Spleen (tissue), 11 donors: ENCODE results near the gene VGF. TPM values are rescaled to one million over a fixed set of nuclear protein-coding genes. Genes with fewer than 3 reads are reported as not detected.

ENCODE experiments used
- DNase-seq: peaks from one replicate; pipeline ENCODE4 v3.0.0-alpha.2; 2020
- H3K27ac ChIP-seq, 8 donors: fragments of 200-600 bp; sonication (generic) in 7 of 8; 1 replicate in 4 of 8; 2 replicates in 4 of 8; pipeline versions ENCODE4 v1.5.0 to v1.8.0; 2016 to 2021; ENCODE audit warnings: inconsistent platforms in 4 of 8, mild to moderate bottlenecking in 4 of 8, moderate library complexity in 1 of 8
- H3K27me3 ChIP-seq, 7 donors: fragments of 200-600 bp; sonication (generic) in 6 of 7; replicated peaks in 1 of 7; 1 replicate in 4 of 7; 2 replicates in 3 of 7; pipeline versions ENCODE4 v1.5.0 to v1.8.0; 2016 to 2021; ENCODE audit warnings: inconsistent platforms in 3 of 7, mild to moderate bottlenecking in 1 of 7
- H3K36me3 ChIP-seq, 6 donors: fragments of 200-600 bp; sonication (generic) in 5 of 6; 1 replicate in 4 of 6; 2 replicates in 2 of 6; pipeline versions ENCODE4 v1.5.0 to v1.8.0; 2016 to 2021; ENCODE audit warnings: inconsistent platforms in 2 of 6
- H3K4me1 ChIP-seq, 6 donors: fragments of 200-600 bp; sonication (generic) in 5 of 6; 1 replicate in 3 of 6; 2 replicates in 3 of 6; pipeline versions ENCODE4 v1.5.0 to v1.8.0; 2016 to 2021; ENCODE audit warnings: inconsistent platforms in 3 of 6
- H3K4me3 ChIP-seq, 8 donors: fragments of 200-600 bp; sonication (generic) in 7 of 8; 1 replicate in 4 of 8; 2 replicates in 4 of 8; pipeline versions ENCODE4 v1.5.0 to v1.8.0; 2016 to 2021; ENCODE audit warnings: inconsistent platforms in 4 of 8, mild to moderate bottlenecking in 4 of 8, moderate library complexity in 2 of 8
- H3K9me3 ChIP-seq, 8 donors: fragments of 200-600 bp; sonication (generic) in 7 of 8; 1 replicate in 4 of 8; 2 replicates in 4 of 8; pipeline versions ENCODE4 v1.5.0 to v1.8.0; 2016 to 2021; ENCODE audit warnings: inconsistent platforms in 4 of 8
- POLR2A ChIP-seq, 3 donors: fragments of 450-650 bp; IDR thresholded peaks; one replicate each; pipeline ENCODE4 v1.5.1; 2017; ENCODE audit warnings: antibody characterized with exemption in 3 of 3, mild to moderate bottlenecking in 1 of 3
- POLR2AphosphoS5 ChIP-seq, 3 donors: sonication (generic); formaldehyde crosslinking; IDR thresholded peaks; one replicate each; pipeline ENCODE4 v1.5.1; 2017; ENCODE audit warnings: antibody characterized with exemption in 3 of 3
- WGBS, 5 donors: extraction: QIAGEN DNeasy Blood & Tissue Kit in 3 of 5; methylation state at CpG; one replicate each; pipeline versions ENCODE4 v1.1.5 to v1.1.7; 2013 to 2018; 5-methylcytosine and 5-hydroxymethylcytosine counted together
- intact Hi-C: fragments of 100-400 bp; cut with DNase I; formaldehyde crosslinking; loops from one replicate; pipeline ENCODE4 v1.15.0; 2023; ENCODE audit warnings: low total_unique reads
- polyA plus RNA-seq, 3 donors: library from polyadenylated mRNA; stranded (reverse); fragments of 200-250 nt; gene quantifications; one replicate each; pipeline ENCODE4 v1.2.1, GENCODE V29; 2013
- total RNA-seq, 7 donors: library from RNA; depleted of rRNA in 3 of 7; stranded (reverse); fragments of >200 nt in 3 of 7; fragmentation: NEBNext Ultra II Directional in 4 of 7; extraction: Animal tissue kit (Norgen Biotek cat#: 25700) in 4 of 7; gene quantifications; one replicate each; pipeline versions ENCODE4 v1.1.0 to v1.2.1, GENCODE V29; 2016 to 2021
- TF ChIP-seq, protein P1 (sequence below), 11 experiments: fragments of 200-600 bp in 7 of 11; fragments of 450-650 bp in 4 of 11; sonication (generic) in 4 of 11; IDR thresholded peaks in 8 of 11; conservative IDR thresholded peaks in 3 of 11; 1 replicate in 7 of 11; 2 replicates in 4 of 11; pipeline versions ENCODE4 v1.4.0 to v1.8.0; 2016 to 2021; ENCODE audit warnings: antibody characterized with exemption in 11 of 11, inconsistent platforms in 4 of 11, mild to moderate bottlenecking in 1 of 11
- donor health status: healthy with polysubstance abuse.
- donor health status: DM: no; HTN: no; CAD: no; lungs with moderate emphysema.
- donor health status: DM: no; HTN: no; CAD: no.
- donor health status: Bipolar disorder and iron deficiency.
- donor health status: healthy.
- donor health status: DM: no; HTN: no; CAD: no.
- donor health status: DM: yes; HTN: yes; CAD: no.

Gene VGF
- total and polyA plus RNA-seq, 10 donors, result 0.06 to 0.21 (median 0.14) TPM; not detected in 6

DNA sequence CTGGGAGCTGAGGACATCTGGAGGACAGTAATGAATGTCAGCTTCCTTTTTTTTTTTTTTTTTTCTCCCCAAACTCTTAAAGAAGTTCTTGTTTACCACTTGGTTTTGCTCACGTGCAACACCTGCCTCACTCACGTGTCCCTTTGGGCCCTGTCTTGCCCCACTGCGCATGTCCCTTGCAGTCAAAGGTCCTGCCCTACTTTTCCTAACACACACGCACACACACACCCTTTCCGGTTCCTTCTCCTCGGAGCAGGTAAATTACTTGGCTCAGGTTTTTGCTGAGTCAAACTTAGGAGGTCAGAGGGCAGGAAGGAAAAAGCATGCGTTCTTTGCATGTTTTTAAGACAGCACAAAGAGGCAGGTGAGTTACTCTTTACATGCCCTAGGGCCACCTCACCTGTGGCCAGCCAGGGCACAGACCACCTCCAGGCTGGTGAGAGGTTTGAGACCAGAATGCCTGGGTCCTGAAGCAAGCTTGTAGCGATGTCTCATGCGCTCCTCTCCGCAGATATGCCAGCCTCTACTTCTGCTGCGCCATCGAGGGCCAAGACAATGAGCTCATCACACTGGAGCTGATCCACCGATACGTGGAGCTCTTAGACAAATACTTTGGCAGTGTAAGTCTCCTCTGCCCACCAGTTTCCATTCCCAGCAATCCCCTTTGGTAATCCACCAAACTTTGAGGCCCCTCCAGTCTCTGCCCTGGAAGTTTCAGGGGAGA, 8.3 kb downstream of the VGF start:
- DNase-seq, result no peak
- Histone ChIP-seq H3K27ac (no peak overlapping the region), H3K36me3 (peaks cover 0 to 47% (median 17%) of the 10 kb centered on the region in 6 donors), H3K9me3 (no peaks in the 10 kb centered on the region), H3K4me1 (peaks cover 7 to 32% (median 19%) of the 10 kb centered on the region in 6 donors), H3K4me3 (no peak overlapping the region), H3K27me3 (peaks cover 0 to 4% (median 0%) of the 10 kb centered on the region in 7 donors)
- TF ChIP-seq POLR2A (IDR thresholded peaks at IDR 0.05) (no peak), POLR2AphosphoS5 (IDR thresholded peaks at IDR 0.05) (no peak)
- TF ChIP-seq, protein P1, sequence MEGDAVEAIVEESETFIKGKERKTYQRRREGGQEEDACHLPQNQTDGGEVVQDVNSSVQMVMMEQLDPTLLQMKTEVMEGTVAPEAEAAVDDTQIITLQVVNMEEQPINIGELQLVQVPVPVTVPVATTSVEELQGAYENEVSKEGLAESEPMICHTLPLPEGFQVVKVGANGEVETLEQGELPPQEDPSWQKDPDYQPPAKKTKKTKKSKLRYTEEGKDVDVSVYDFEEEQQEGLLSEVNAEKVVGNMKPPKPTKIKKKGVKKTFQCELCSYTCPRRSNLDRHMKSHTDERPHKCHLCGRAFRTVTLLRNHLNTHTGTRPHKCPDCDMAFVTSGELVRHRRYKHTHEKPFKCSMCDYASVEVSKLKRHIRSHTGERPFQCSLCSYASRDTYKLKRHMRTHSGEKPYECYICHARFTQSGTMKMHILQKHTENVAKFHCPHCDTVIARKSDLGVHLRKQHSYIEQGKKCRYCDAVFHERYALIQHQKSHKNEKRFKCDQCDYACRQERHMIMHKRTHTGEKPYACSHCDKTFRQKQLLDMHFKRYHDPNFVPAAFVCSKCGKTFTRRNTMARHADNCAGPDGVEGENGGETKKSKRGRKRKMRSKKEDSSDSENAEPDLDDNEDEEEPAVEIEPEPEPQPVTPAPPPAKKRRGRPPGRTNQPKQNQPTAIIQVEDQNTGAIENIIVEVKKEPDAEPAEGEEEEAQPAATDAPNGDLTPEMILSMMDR (IDR thresholded peaks at IDR 0.05 in 8 of 11, conservative IDR thresholded peaks at IDR 0.05 in 3 of 11), result no peak
- intact Hi-C loops, result no loop called here
- WGBS, 5 donors, result 88 to 93% (median 90%) methylated on average over 14 of the region's 14 CpGs

GRCh38 chr7:101156277-101156676, 9.1 kb downstream of the VGF start:
- Histone ChIP-seq H3K4me3 (no peak overlapping the region), H3K27ac (no peak overlapping the region), H3K27me3 (no peaks in the 10 kb centered on the region), H3K36me3 (peaks cover 0 to 47% (median 17%) of the 10 kb centered on the region in 6 donors), H3K9me3 (no peaks in the 10 kb centered on the region), H3K4me1 (peaks cover 7 to 29% (median 19%) of the 10 kb centered on the region in 6 donors)
- 85 to 94% (median 91%) methylated on average over 6 of the region's 6 CpGs for WGBS, 5 donors
- intact Hi-C loops, result no loop called here
- DNase-seq, result no peak
- no peak for TF ChIP-seq POLR2AphosphoS5 (IDR thresholded peaks at IDR 0.05)
- TF ChIP-seq POLR2A (IDR thresholded peaks at IDR 0.05), result no peak
- TF ChIP-seq, protein P1 (IDR thresholded peaks at IDR 0.05 in 8 of 11, conservative IDR thresholded peaks at IDR 0.05 in 3 of 11), result no peak

GRCh38 chr7:101155303-101155702, 10.1 kb downstream of the VGF start:
- intact Hi-C loops, result no loop called here
- no peak for DNase-seq
- Histone ChIP-seq H3K36me3 (peaks cover 0 to 40% (median 17%) of the 10 kb centered on the region in 6 donors), H3K9me3 (no peaks in the 10 kb centered on the region), H3K27me3 (no peaks in the 10 kb centered on the region), H3K4me1 (peaks cover 7 to 29% (median 19%) of the 10 kb centered on the region in 6 donors), H3K4me3 (peak overlapping the region in 7 of 8 donors; percentile 62 to 95 (median 89)), H3K27ac (peak overlapping the region in 1 of 8 donors; percentile 64)
- WGBS, 5 donors, result 44 to 51% (median 49%) methylated on average over 4 of the region's 4 CpGs
- TF ChIP-seq POLR2AphosphoS5 (IDR thresholded peaks at IDR 0.05), result no peak
- no peak for TF ChIP-seq POLR2A (IDR thresholded peaks at IDR 0.05)
- TF ChIP-seq, protein P1 (IDR thresholded peaks at IDR 0.05 in 8 of 11, conservative IDR thresholded peaks at IDR 0.05 in 3 of 11), result no peak

- Histone ChIP-seq H3K4me3 (peak overlapping the region; percentile 62 to 95 (median 81)), H3K27ac (peak overlapping the region in 4 of 8 donors; percentile 10 to 64 (median 48)), H3K4me1 (peaks cover 7 to 29% (median 19%) of the 10 kb centered on the region in 6 donors), H3K9me3 (no peaks in the 10 kb centered on the region), H3K36me3 (peaks cover 0 to 34% (median 15%) of the 10 kb centered on the region in 6 donors), H3K27me3 (peaks cover 0 to under 1% (median 0%) of the 10 kb centered on the region in 7 donors)
- 0 to 1% (median 1%) methylated on average over 7 to 34 of the region's 34 CpGs for WGBS, 5 donors
- no peak for DNase-seq
- TF ChIP-seq POLR2A (IDR thresholded peaks at IDR 0.05) (no peak), POLR2AphosphoS5 (IDR thresholded peaks at IDR 0.05) (no peak)
- TF ChIP-seq, protein P1 (IDR thresholded peaks at IDR 0.05 in 8 of 11, conservative IDR thresholded peaks at IDR 0.05 in 3 of 11), result no peak
- intact Hi-C loops, result no loop called here
Measured at GRCh38 chr7:101154693-101155102, 10.7 kb downstream of the VGF start.
